ENCODE results near the gene ATP8A2. TPM values are rescaled to one million over a fixed set of nuclear protein-coding genes. Genes with fewer than 3 reads are reported as not detected.

ATP8A2 gene
- total and polyA plus RNA-seq, 9 of the 15 experiments (the other 6 are each of a cell fraction or from before 2014, with no cell fraction given) = under 0.01 to 0.33 (median 0.06) TPM; not detected in 4

DNA sequence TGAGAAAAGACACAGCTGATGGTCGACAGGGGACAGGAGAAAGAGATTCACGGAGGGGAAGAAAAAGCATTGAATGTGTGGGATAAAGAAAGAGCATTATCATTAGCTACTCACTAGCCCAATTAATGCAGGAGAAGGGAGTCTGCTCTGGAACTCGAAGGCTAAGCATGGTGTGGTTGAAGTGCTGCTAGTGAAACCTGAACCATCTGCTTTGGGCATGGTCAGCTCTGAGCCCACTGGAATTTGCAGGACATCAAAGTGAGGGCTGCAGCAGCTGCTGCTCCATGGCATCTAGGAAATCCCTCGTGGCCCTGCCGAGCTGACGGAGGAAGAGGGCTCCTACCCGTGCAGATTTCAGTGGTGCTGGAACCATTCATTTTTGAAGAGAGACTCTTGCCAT, 320.3 kb downstream of the ATP8A2 start:
- Histone ChIP-seq H3K4me2 (ENCODE audit: insufficient read depth, low read length) (no peak overlapping the region), H3K79me2 (ENCODE audit: control insufficient read depth, insufficient read depth, low read length) (no peaks in the 10 kb centered on the region), H3K4me3 (no peak overlapping the region), H3K9me3 (replicated peaks; ENCODE audit: control insufficient read depth, insufficient read depth, low read depth, low read length) (no peaks in the 10 kb centered on the region), H3K4me1 (replicated peaks in 1 of 2; ENCODE audit: control insufficient read depth in 2 of 2, insufficient read depth in 2 of 2, low read length in 2 of 2) (no peaks in the 10 kb centered on the region), H3K27ac (ENCODE audit: extremely low read depth, low read depth, low read length) (no peak overlapping the region), H3K9me1 (ENCODE audit: control insufficient read depth, insufficient read depth, low read length) (no peaks in the 10 kb centered on the region), H3K36me3 (ENCODE audit: control insufficient read depth, insufficient read depth, low read length) (no peaks in the 10 kb centered on the region), H3K9ac (ENCODE audit: insufficient read depth in 1 of 2, low read depth in 2 of 2, low read length in 2 of 2) (no peak overlapping the region), H3K27me3 (ENCODE audit: control insufficient read depth in 2 of 2, insufficient read depth in 2 of 2, low read length in 2 of 2) (no peaks in the 10 kb centered on the region), H4K20me1 (replicated peaks; ENCODE audit: control insufficient read depth, insufficient read depth, low read length) (no peaks in the 10 kb centered on the region), H2AFZ (ENCODE audit: low read depth, low read length) (no peak overlapping the region)
- in situ Hi-C loops (cut with MboI) (no loop called here), intact Hi-C loops (cut with micrococcal nuclease) (no loop called here)
- POLR2A ChIA-PET = interaction anchor here (0.9 kb wide), 1 partner anchor 8 kb away, joined by 3 read pairs; no protein-coding TSS in a partner anchor
- no TSS peak for BruUV-seq (replicated peaks)
- WGBS (ENCODE audit: insufficient coverage, low coverage, missing lambda C conversion rate) = 0% methylated on average over 5 of the region's 7 CpGs
- no peak for FAIRE-seq
- CTCF ChIA-PET (ENCODE audit: low intra/inter-chr PET ratio) = no interaction called here
- DNase-seq (ENCODE audit: extremely low read depth in 1 of 4, low spot score in 3 of 4) = no peak
- no peak for ATAC-seq
- TF ChIP-seq TEAD2 (tag; IDR thresholded peaks at IDR 0.05) (no peak), STAT5A (IDR thresholded peaks at IDR 0.05; ENCODE audit: borderline replicate concordance, low read length) (no peak), ZNF175 (CRISPR knock-in tag; IDR thresholded peaks at IDR 0.05; ENCODE audit: low read depth) (no peak), RBM34 (IDR thresholded peaks at IDR 0.05; ENCODE audit: borderline replicate concordance, insufficient read depth, low read length) (no peak), PHB2 (IDR thresholded peaks at IDR 0.05; ENCODE audit: low read depth) (no peak), NFIX (CRISPR knock-in tag; IDR thresholded peaks at IDR 0.05; ENCODE audit: low read depth) (no peak), FOXP4 (CRISPR knock-in tag; IDR thresholded peaks at IDR 0.05; ENCODE audit: borderline replicate concordance) (no peak), ZNF717 (CRISPR knock-in tag; IDR thresholded peaks at IDR 0.05) (no peak), IRF1 (CRISPR knock-in tag; IDR thresholded peaks at IDR 0.05; ENCODE audit: borderline replicate concordance) (no peak), MIER1 (IDR thresholded peaks at IDR 0.05; ENCODE audit: low read depth) (no peak), KAT2B (IDR thresholded peaks at IDR 0.05; ENCODE audit: low read depth, low read length) (no peak), C11orf30 (IDR thresholded peaks at IDR 0.05; ENCODE audit: low read depth) (no peak)
- TF ChIP-seq, protein P1, sequence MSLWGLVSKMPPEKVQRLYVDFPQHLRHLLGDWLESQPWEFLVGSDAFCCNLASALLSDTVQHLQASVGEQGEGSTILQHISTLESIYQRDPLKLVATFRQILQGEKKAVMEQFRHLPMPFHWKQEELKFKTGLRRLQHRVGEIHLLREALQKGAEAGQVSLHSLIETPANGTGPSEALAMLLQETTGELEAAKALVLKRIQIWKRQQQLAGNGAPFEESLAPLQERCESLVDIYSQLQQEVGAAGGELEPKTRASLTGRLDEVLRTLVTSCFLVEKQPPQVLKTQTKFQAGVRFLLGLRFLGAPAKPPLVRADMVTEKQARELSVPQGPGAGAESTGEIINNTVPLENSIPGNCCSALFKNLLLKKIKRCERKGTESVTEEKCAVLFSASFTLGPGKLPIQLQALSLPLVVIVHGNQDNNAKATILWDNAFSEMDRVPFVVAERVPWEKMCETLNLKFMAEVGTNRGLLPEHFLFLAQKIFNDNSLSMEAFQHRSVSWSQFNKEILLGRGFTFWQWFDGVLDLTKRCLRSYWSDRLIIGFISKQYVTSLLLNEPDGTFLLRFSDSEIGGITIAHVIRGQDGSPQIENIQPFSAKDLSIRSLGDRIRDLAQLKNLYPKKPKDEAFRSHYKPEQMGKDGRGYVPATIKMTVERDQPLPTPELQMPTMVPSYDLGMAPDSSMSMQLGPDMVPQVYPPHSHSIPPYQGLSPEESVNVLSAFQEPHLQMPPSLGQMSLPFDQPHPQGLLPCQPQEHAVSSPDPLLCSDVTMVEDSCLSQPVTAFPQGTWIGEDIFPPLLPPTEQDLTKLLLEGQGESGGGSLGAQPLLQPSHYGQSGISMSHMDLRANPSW (CRISPR knock-in tag; IDR thresholded peaks at IDR 0.05) = no peak
- TF ChIP-seq, protein P2, sequence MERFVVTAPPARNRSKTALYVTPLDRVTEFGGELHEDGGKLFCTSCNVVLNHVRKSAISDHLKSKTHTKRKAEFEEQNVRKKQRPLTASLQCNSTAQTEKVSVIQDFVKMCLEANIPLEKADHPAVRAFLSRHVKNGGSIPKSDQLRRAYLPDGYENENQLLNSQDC (CRISPR knock-in tag; IDR thresholded peaks at IDR 0.05) = no peak
- TF ChIP-seq, protein P3, sequence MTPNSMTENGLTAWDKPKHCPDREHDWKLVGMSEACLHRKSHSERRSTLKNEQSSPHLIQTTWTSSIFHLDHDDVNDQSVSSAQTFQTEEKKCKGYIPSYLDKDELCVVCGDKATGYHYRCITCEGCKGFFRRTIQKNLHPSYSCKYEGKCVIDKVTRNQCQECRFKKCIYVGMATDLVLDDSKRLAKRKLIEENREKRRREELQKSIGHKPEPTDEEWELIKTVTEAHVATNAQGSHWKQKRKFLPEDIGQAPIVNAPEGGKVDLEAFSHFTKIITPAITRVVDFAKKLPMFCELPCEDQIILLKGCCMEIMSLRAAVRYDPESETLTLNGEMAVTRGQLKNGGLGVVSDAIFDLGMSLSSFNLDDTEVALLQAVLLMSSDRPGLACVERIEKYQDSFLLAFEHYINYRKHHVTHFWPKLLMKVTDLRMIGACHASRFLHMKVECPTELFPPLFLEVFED (CRISPR knock-in tag; conservative IDR thresholded peaks at IDR 0.05) = no peak

Data from K562 (cell line).